HFFc6 (cell line): ENCODE measurements around the gene CACNA1C. TPM values are rescaled to one million over a fixed set of nuclear protein-coding genes. Genes with fewer than 3 reads are reported as not detected.

Experiments used
- DNase-seq: peaks from one replicate; pipeline ENCODE4 v3.0.0-alpha.2; 2018
- H3K27ac Mint-ChIP-seq: 2 replicates; pipeline ENCODE4 v1.8.0; 2020; ENCODE audit warnings: mild to moderate bottlenecking, mixed read lengths
- H3K27me3 Mint-ChIP-seq: 2 replicates; pipeline ENCODE4 v1.8.0; 2021; ENCODE audit warnings: mild to moderate bottlenecking, moderate library complexity, mixed read lengths; ENCODE audit not compliant: insufficient read depth
- H3K36me3 Mint-ChIP-seq: 2 replicates; pipeline ENCODE4 v1.8.0; 2021; ENCODE audit warnings: low read depth, mixed read lengths
- H3K4me1 Mint-ChIP-seq: 2 replicates; pipeline ENCODE4 v1.8.0; 2020; ENCODE audit warnings: low read depth, mixed read lengths
- H3K4me3 Mint-ChIP-seq: 2 replicates; pipeline ENCODE4 v1.8.0; 2020; ENCODE audit warnings: mild to moderate bottlenecking, moderate library complexity, mixed read lengths
- H3K9me3 Mint-ChIP-seq: 2 replicates; pipeline ENCODE4 v1.8.0; 2020; ENCODE audit warnings: mild to moderate bottlenecking, mixed read lengths
- CTCF ChIP-seq: fragments of 200-600 bp; sonication (generic); IDR thresholded peaks from 2 replicates; pipeline ENCODE4 v1.5.0; 2021; ENCODE audit warnings: antibody characterized with exemption, mild to moderate bottlenecking
- total RNA-seq, 6 experiments: library from RNA; stranded (reverse); fragmentation: NEBNext Ultra II Directional; extraction: Animal tissue kit (Norgen Biotek cat#: 25700); gene quantifications; 2 replicates in 1 of 6; 3 replicates in 5 of 6; pipeline ENCODE4 v1.2.3, GENCODE V29; 2021

Gene CACNA1C
- total RNA-seq, 6 experiments from 2014 or later: 6.7 to 11.5 (median 10.6) TPM

- DNase-seq: peak; percentile 62
- Mint-ChIP-seq H3K36me3 (peaks cover 13% of the 10 kb centered on the region), H3K27me3 (no peaks in the 10 kb centered on the region; the same call in 1 of the 2 replicates), H3K9me3 (peaks cover 8% of the 10 kb centered on the region), H3K4me1 (peaks cover 59% of the 10 kb centered on the region), H3K27ac (peak overlapping the region; percentile 84), H3K4me3 (peak overlapping the region; percentile 70)
- no peak for TF ChIP-seq CTCF
Observed at GRCh38 chr12:2084553-2085296, 31.9 kb downstream of the CACNA1C start.

GRCh38 chr12:2092354-2092753 is 39.6 kb downstream of the CACNA1C start:
- Mint-ChIP-seq H3K4me1 (peaks cover 47% of the 10 kb centered on the region), H3K27ac (peak overlapping the region; percentile 95), H3K9me3 (no peaks in the 10 kb centered on the region), H3K4me3 (peak overlapping the region; percentile 51; the same call in 1 of the 2 replicates), H3K36me3 (0 out of 2 replicates have a peak, but pooled peaks cover 4% of the 10 kb centered on the region), H3K27me3 (no peaks in the 10 kb centered on the region)
- TF ChIP-seq CTCF: no peak
- DNase-seq: no peak

- Mint-ChIP-seq H3K27ac (peak overlapping the region; percentile 95), H3K9me3 (no peaks in the 10 kb centered on the region), H3K4me3 (peak overlapping the region; percentile 51; the same call in 1 of the 2 replicates), H3K36me3 (0 out of 2 replicates have a peak, but pooled peaks cover 4% of the 10 kb centered on the region), H3K27me3 (no peaks in the 10 kb centered on the region), H3K4me1 (peaks cover 47% of the 10 kb centered on the region)
- DNase-seq: peak; percentile 75
- no peak for TF ChIP-seq CTCF
Observed at GRCh38 chr12:2092890-2093289, 40.1 kb downstream of the CACNA1C start.

- 0 out of 2 replicates have a peak, but pooled peaks cover 4% of the 10 kb centered on the region for H3K36me3 Mint-ChIP-seq
- peak overlapping the region; percentile 37; the same call in 1 of the 2 replicates for H3K4me3 Mint-ChIP-seq
- no peaks in the 10 kb centered on the region for H3K9me3 Mint-ChIP-seq
- TF ChIP-seq CTCF: no peak
- H3K4me1 Mint-ChIP-seq: peaks cover 60% of the 10 kb centered on the region
- H3K27ac Mint-ChIP-seq: peak overlapping the region; percentile 72
- H3K27me3 Mint-ChIP-seq: no peaks in the 10 kb centered on the region
- peak; percentile 18 for DNase-seq
Observed at GRCh38 chr12:2094597-2094996, 41.8 kb downstream of the CACNA1C start.

- H3K27ac Mint-ChIP-seq: no peak overlapping the region
- no peak for TF ChIP-seq CTCF
- H3K36me3 Mint-ChIP-seq: 0 out of 2 replicates have a peak, but pooled peaks cover 4% of the 10 kb centered on the region
- no peaks in the 10 kb centered on the region for H3K27me3 Mint-ChIP-seq
- no peaks in the 10 kb centered on the region for H3K9me3 Mint-ChIP-seq
- no peak for DNase-seq
- H3K4me1 Mint-ChIP-seq: peaks cover 60% of the 10 kb centered on the region
- H3K4me3 Mint-ChIP-seq: no peak overlapping the region
Observed at GRCh38 chr12:2095878-2096277, 43.1 kb downstream of the CACNA1C start.
